ENCODE data around the gene SSH2. TPM values are rescaled to one million over a fixed set of nuclear protein-coding genes. Genes with fewer than 3 reads are reported as not detected.

The SSH2 gene
- total RNA-seq, 1 experiment from 2014 or later: 14.6 TPM

DNA sequence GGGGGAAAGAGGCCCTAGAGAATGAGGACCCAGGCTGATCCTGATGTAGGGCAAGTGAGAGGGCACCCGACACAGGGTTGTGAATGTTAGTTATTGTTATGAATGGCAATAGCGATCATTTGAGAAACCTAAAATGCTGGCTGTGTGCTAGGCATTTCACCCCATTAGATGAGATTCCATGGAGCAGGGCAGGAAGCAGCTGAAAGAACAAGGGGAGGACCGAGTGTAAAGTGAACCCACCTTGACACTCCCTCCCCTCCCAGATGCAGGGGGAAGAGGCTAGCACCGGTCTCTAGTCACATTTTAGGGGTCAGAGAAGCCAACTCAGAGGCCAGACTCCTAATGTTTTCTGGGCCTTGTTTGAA, 306.8 kb downstream of the SSH2 start:
- peak overlapping the region; percentile 74 to 84 for H3K4me3 Mint-ChIP-seq
- H3K18ac ChIP-seq (ENCODE audit: insufficient read length, low read depth, low read length): no peak overlapping the region
- H3K4ac ChIP-seq (ENCODE audit: low read depth, low read length): no peak overlapping the region
- peak overlapping the region; percentile 44 for H3K4me2 ChIP-seq (ENCODE audit: insufficient read depth, insufficient read length, low read length)
- no CpG with 5 or more reads among the region's 4 CpGs for WGBS (ENCODE audit: extremely low coverage, insufficient read length, low lambda C conversion rate)
- no peak overlapping the region for H4K8ac ChIP-seq (replicated peaks; ENCODE audit: insufficient read length, low read depth, low read length)
- H2BK12ac ChIP-seq (ENCODE audit: insufficient read length, low read depth, low read length): no peak overlapping the region
- no peaks in the 10 kb centered on the region for H3K9me3 Mint-ChIP-seq
- H2BK120ac ChIP-seq (ENCODE audit: low read depth, low read length, poor library complexity, severe bottlenecking): no peak overlapping the region
- H4K91ac ChIP-seq (ENCODE audit: insufficient read length, low read depth, low read length): no peak overlapping the region
- H4K20me1 ChIP-seq (ENCODE audit: control insufficient read depth, insufficient read depth, insufficient read length): no peaks in the 10 kb centered on the region
- peak overlapping the region; percentile 92; the same call in 1 of the 2 replicates for H3K14ac ChIP-seq (ENCODE audit: insufficient read depth, low read length)
- no peak overlapping the region for H3K23ac ChIP-seq (ENCODE audit: insufficient read length, low read depth, low read length)
- no peak overlapping the region for H2BK15ac ChIP-seq (ENCODE audit: low read depth, low read length)
- peaks cover 36 to 54% of the 10 kb centered on the region in 2 experiments for H3K4me1 Mint-ChIP-seq
- H3K9ac ChIP-seq (ENCODE audit: extremely low read depth, insufficient read length, low read length): peak overlapping the region; percentile 71
- no peaks in the 10 kb centered on the region for H3K36me3 Mint-ChIP-seq (ENCODE audit: insufficient read depth in 1 of 3, low read depth in 3 of 3)
- peaks cover 5% of the 10 kb centered on the region; the same call in 1 of the 2 replicates for H3K4me1 ChIP-seq (ENCODE audit: insufficient read depth, low read length)
- H2AK5ac ChIP-seq (ENCODE audit: insufficient read length, low read length): no peak overlapping the region
- no peaks in the 10 kb centered on the region for H3K79me2 ChIP-seq (ENCODE audit: insufficient read depth, low read length)
- peak overlapping the region in 1 of 3 experiments; percentile 57; a peak in 3 of 7 replicates for H3K27ac Mint-ChIP-seq
- H3K9me3 ChIP-seq (ENCODE audit: control insufficient read depth, low read depth, low read length): no peaks in the 10 kb centered on the region
- H3K56ac ChIP-seq (ENCODE audit: insufficient read length, low read depth, low read length): no peak overlapping the region
- H4K5ac ChIP-seq (ENCODE audit: insufficient read length, low read depth, low read length): no peak overlapping the region
- H3K27me3 Mint-ChIP-seq (ENCODE audit: low read depth): peaks cover 54% of the 10 kb centered on the region
- peaks cover 11% of the 10 kb centered on the region for H3K23me2 ChIP-seq (ENCODE audit: insufficient read length, low read depth, low read length, poor library complexity, severe bottlenecking)
- TF ChIP-seq, protein P1, sequence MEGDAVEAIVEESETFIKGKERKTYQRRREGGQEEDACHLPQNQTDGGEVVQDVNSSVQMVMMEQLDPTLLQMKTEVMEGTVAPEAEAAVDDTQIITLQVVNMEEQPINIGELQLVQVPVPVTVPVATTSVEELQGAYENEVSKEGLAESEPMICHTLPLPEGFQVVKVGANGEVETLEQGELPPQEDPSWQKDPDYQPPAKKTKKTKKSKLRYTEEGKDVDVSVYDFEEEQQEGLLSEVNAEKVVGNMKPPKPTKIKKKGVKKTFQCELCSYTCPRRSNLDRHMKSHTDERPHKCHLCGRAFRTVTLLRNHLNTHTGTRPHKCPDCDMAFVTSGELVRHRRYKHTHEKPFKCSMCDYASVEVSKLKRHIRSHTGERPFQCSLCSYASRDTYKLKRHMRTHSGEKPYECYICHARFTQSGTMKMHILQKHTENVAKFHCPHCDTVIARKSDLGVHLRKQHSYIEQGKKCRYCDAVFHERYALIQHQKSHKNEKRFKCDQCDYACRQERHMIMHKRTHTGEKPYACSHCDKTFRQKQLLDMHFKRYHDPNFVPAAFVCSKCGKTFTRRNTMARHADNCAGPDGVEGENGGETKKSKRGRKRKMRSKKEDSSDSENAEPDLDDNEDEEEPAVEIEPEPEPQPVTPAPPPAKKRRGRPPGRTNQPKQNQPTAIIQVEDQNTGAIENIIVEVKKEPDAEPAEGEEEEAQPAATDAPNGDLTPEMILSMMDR (conservative IDR thresholded peaks at IDR 0.05): no peak
- no peaks in the 10 kb centered on the region; the same call in 1 of the 2 replicates for H3K27me3 ChIP-seq (ENCODE audit: insufficient read depth, low read length)
- H2BK20ac ChIP-seq (ENCODE audit: low read depth, low read length, poor library complexity, severe bottlenecking): no peak overlapping the region
- no peak overlapping the region for H2BK5ac ChIP-seq (ENCODE audit: insufficient read length, low read length)
- H3K79me1 ChIP-seq (ENCODE audit: insufficient read depth, low read depth, low read length, poor library complexity, severe bottlenecking): no peaks in the 10 kb centered on the region
- no peak overlapping the region for H3K27ac ChIP-seq (ENCODE audit: insufficient read length, low read depth, low read length)
- H3T11ph ChIP-seq (ENCODE audit: low read length): no peak overlapping the region
- H2AFZ ChIP-seq (ENCODE audit: low read length): no peak overlapping the region
- no peak for DNase-seq

All from H9 (cell line).